Measurements from ENCODE around the gene NOP14.

Gene NOP14

GRCh38 chr4:2914256-2915126, 48.7 kb downstream of the NOP14 start:
- peaks cover 47% of the 10 kb centered on the region for H3K36me3 ChIP-seq (ENCODE audit: control insufficient read depth, insufficient read depth, low read length)
- no peaks in the 10 kb centered on the region for H3K4me1 ChIP-seq (ENCODE audit: control insufficient read depth, insufficient read depth, low read length, poor library complexity, severe bottlenecking)
- no peaks in the 10 kb centered on the region for H3K27me3 ChIP-seq (replicated peaks; ENCODE audit: control insufficient read depth, insufficient read depth, low read length, poor library complexity, severe bottlenecking)
- DNase-seq, result no peak
- no peak overlapping the region for H3K27ac ChIP-seq (ENCODE audit: insufficient read depth, low read length, poor library complexity, severe bottlenecking)
- H3K4me3 ChIP-seq (ENCODE audit: insufficient read depth, low read depth, low read length, poor library complexity, severe bottlenecking), result no peak overlapping the region
- H3K9me3 ChIP-seq (ENCODE audit: control insufficient read depth, low read length), result no peaks in the 10 kb centered on the region

GRCh38 chr4:2913168-2913567, 50.0 kb downstream of the NOP14 start:
- Histone ChIP-seq H3K27me3 (replicated peaks; ENCODE audit: control insufficient read depth, insufficient read depth, low read length, poor library complexity, severe bottlenecking) (no peaks in the 10 kb centered on the region), H3K9me3 (ENCODE audit: control insufficient read depth, low read length) (no peaks in the 10 kb centered on the region), H3K4me1 (ENCODE audit: control insufficient read depth, insufficient read depth, low read length, poor library complexity, severe bottlenecking) (no peaks in the 10 kb centered on the region), H3K27ac (ENCODE audit: insufficient read depth, low read length, poor library complexity, severe bottlenecking) (no peak overlapping the region), H3K4me3 (ENCODE audit: insufficient read depth, low read depth, low read length, poor library complexity, severe bottlenecking) (no peak overlapping the region), H3K36me3 (ENCODE audit: control insufficient read depth, insufficient read depth, low read length) (peaks cover 61% of the 10 kb centered on the region)
- no peak for DNase-seq

- H3K9me3 ChIP-seq (ENCODE audit: control insufficient read depth, low read length), result no peaks in the 10 kb centered on the region
- H3K4me3 ChIP-seq (ENCODE audit: insufficient read depth, low read depth, low read length, poor library complexity, severe bottlenecking), result no peak overlapping the region
- no peaks in the 10 kb centered on the region for H3K27me3 ChIP-seq (replicated peaks; ENCODE audit: control insufficient read depth, insufficient read depth, low read length, poor library complexity, severe bottlenecking)
- no peak overlapping the region for H3K27ac ChIP-seq (ENCODE audit: insufficient read depth, low read length, poor library complexity, severe bottlenecking)
- no peak for DNase-seq
- H3K4me1 ChIP-seq (ENCODE audit: control insufficient read depth, insufficient read depth, low read length, poor library complexity, severe bottlenecking), result no peaks in the 10 kb centered on the region
- H3K36me3 ChIP-seq (ENCODE audit: control insufficient read depth, insufficient read depth, low read length), result peaks cover 71% of the 10 kb centered on the region
Observed at GRCh38 chr4:2911868-2912267, 51.3 kb downstream of the NOP14 start.

GRCh38 chr4:2910409-2910808, 52.8 kb downstream of the NOP14 start:
- no peak for DNase-seq
- Histone ChIP-seq H3K36me3 (ENCODE audit: control insufficient read depth, insufficient read depth, low read length) (peaks cover 67% of the 10 kb centered on the region), H3K4me3 (ENCODE audit: insufficient read depth, low read depth, low read length, poor library complexity, severe bottlenecking) (no peak overlapping the region), H3K9me3 (ENCODE audit: control insufficient read depth, low read length) (no peaks in the 10 kb centered on the region), H3K4me1 (ENCODE audit: control insufficient read depth, insufficient read depth, low read length, poor library complexity, severe bottlenecking) (peaks cover 9% of the 10 kb centered on the region), H3K27ac (ENCODE audit: insufficient read depth, low read length, poor library complexity, severe bottlenecking) (no peak overlapping the region), H3K27me3 (replicated peaks; ENCODE audit: control insufficient read depth, insufficient read depth, low read length, poor library complexity, severe bottlenecking) (no peaks in the 10 kb centered on the region)

GRCh38 chr4:2909583-2909982, 53.6 kb downstream of the NOP14 start:
- no peak for DNase-seq
- Histone ChIP-seq H3K27me3 (replicated peaks; ENCODE audit: control insufficient read depth, insufficient read depth, low read length, poor library complexity, severe bottlenecking) (no peaks in the 10 kb centered on the region), H3K4me1 (ENCODE audit: control insufficient read depth, insufficient read depth, low read length, poor library complexity, severe bottlenecking) (peaks cover 9% of the 10 kb centered on the region), H3K4me3 (ENCODE audit: insufficient read depth, low read depth, low read length, poor library complexity, severe bottlenecking) (no peak overlapping the region), H3K36me3 (ENCODE audit: control insufficient read depth, insufficient read depth, low read length) (peaks cover 68% of the 10 kb centered on the region), H3K9me3 (ENCODE audit: control insufficient read depth, low read length) (no peaks in the 10 kb centered on the region), H3K27ac (ENCODE audit: insufficient read depth, low read length, poor library complexity, severe bottlenecking) (no peak overlapping the region)

GRCh38 chr4:2908686-2909085, 54.5 kb downstream of the NOP14 start:
- Histone ChIP-seq H3K9me3 (ENCODE audit: control insufficient read depth, low read length) (no peaks in the 10 kb centered on the region), H3K27me3 (replicated peaks; ENCODE audit: control insufficient read depth, insufficient read depth, low read length, poor library complexity, severe bottlenecking) (no peaks in the 10 kb centered on the region), H3K4me3 (ENCODE audit: insufficient read depth, low read depth, low read length, poor library complexity, severe bottlenecking) (no peak overlapping the region), H3K36me3 (ENCODE audit: control insufficient read depth, insufficient read depth, low read length) (peaks cover 74% of the 10 kb centered on the region), H3K4me1 (ENCODE audit: control insufficient read depth, insufficient read depth, low read length, poor library complexity, severe bottlenecking) (peaks cover 9% of the 10 kb centered on the region), H3K27ac (ENCODE audit: insufficient read depth, low read length, poor library complexity, severe bottlenecking) (no peak overlapping the region)
- DNase-seq, result no peak

GRCh38 chr4:2907706-2908293, 55.4 kb downstream of the NOP14 start:
- no peaks in the 10 kb centered on the region for H3K27me3 ChIP-seq (replicated peaks; ENCODE audit: control insufficient read depth, insufficient read depth, low read length, poor library complexity, severe bottlenecking)
- no peak for DNase-seq
- no peaks in the 10 kb centered on the region for H3K9me3 ChIP-seq (ENCODE audit: control insufficient read depth, low read length)
- no peak overlapping the region for H3K4me3 ChIP-seq (ENCODE audit: insufficient read depth, low read depth, low read length, poor library complexity, severe bottlenecking)
- H3K27ac ChIP-seq (ENCODE audit: insufficient read depth, low read length, poor library complexity, severe bottlenecking), result no peak overlapping the region
- peaks cover 73% of the 10 kb centered on the region for H3K36me3 ChIP-seq (ENCODE audit: control insufficient read depth, insufficient read depth, low read length)
- H3K4me1 ChIP-seq (ENCODE audit: control insufficient read depth, insufficient read depth, low read length, poor library complexity, severe bottlenecking), result peaks cover 9% of the 10 kb centered on the region

- Histone ChIP-seq H3K27me3 (replicated peaks; ENCODE audit: control insufficient read depth, insufficient read depth, low read length, poor library complexity, severe bottlenecking) (no peaks in the 10 kb centered on the region), H3K4me1 (ENCODE audit: control insufficient read depth, insufficient read depth, low read length, poor library complexity, severe bottlenecking) (peaks cover 9% of the 10 kb centered on the region), H3K27ac (ENCODE audit: insufficient read depth, low read length, poor library complexity, severe bottlenecking) (no peak overlapping the region), H3K4me3 (ENCODE audit: insufficient read depth, low read depth, low read length, poor library complexity, severe bottlenecking) (no peak overlapping the region), H3K36me3 (ENCODE audit: control insufficient read depth, insufficient read depth, low read length) (peaks cover 72% of the 10 kb centered on the region), H3K9me3 (ENCODE audit: control insufficient read depth, low read length) (no peaks in the 10 kb centered on the region)
- DNase-seq, result no peak
Observed at GRCh38 chr4:2907226-2907625, 56.0 kb downstream of the NOP14 start.

- Histone ChIP-seq H3K4me3 (ENCODE audit: insufficient read depth, low read depth, low read length, poor library complexity, severe bottlenecking) (no peak overlapping the region), H3K4me1 (ENCODE audit: control insufficient read depth, insufficient read depth, low read length, poor library complexity, severe bottlenecking) (peaks cover 9% of the 10 kb centered on the region), H3K36me3 (ENCODE audit: control insufficient read depth, insufficient read depth, low read length) (peaks cover 74% of the 10 kb centered on the region), H3K27ac (ENCODE audit: insufficient read depth, low read length, poor library complexity, severe bottlenecking) (peak overlapping the region; percentile 30), H3K9me3 (ENCODE audit: control insufficient read depth, low read length) (no peaks in the 10 kb centered on the region), H3K27me3 (replicated peaks; ENCODE audit: control insufficient read depth, insufficient read depth, low read length, poor library complexity, severe bottlenecking) (no peaks in the 10 kb centered on the region)
- no peak for DNase-seq
Observed at GRCh38 chr4:2906218-2906617, 57.0 kb downstream of the NOP14 start.

- no peak for DNase-seq
- Histone ChIP-seq H3K9me3 (ENCODE audit: control insufficient read depth, low read length) (no peaks in the 10 kb centered on the region), H3K27me3 (replicated peaks; ENCODE audit: control insufficient read depth, insufficient read depth, low read length, poor library complexity, severe bottlenecking) (no peaks in the 10 kb centered on the region), H3K36me3 (ENCODE audit: control insufficient read depth, insufficient read depth, low read length) (peaks cover 77% of the 10 kb centered on the region), H3K27ac (ENCODE audit: insufficient read depth, low read length, poor library complexity, severe bottlenecking) (no peak overlapping the region), H3K4me1 (ENCODE audit: control insufficient read depth, insufficient read depth, low read length, poor library complexity, severe bottlenecking) (peaks cover 9% of the 10 kb centered on the region), H3K4me3 (ENCODE audit: insufficient read depth, low read depth, low read length, poor library complexity, severe bottlenecking) (no peak overlapping the region)
Observed at GRCh38 chr4:2905544-2905943, 57.7 kb downstream of the NOP14 start.

Data from effector memory CD4-positive, alpha-beta T cell (primary cell).